CD1c-positive myeloid dendritic cell (primary cell): ENCODE data around the gene TP53I11.
A peak's percentile ranks its signal among the peaks of the same experiment; 100 is the strongest.

Experiments used
- DNase-seq: peaks from one replicate; pipeline ENCODE4 v3.0.0-alpha.2; 2016; ENCODE audit errors: extremely low spot score

The TP53I11 gene, protein sequence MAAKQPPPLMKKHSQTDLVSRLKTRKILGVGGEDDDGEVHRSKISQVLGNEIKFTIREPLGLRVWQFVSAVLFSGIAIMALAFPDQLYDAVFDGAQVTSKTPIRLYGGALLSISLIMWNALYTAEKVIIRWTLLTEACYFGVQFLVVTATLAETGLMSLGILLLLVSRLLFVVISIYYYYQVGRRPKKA

DNA sequence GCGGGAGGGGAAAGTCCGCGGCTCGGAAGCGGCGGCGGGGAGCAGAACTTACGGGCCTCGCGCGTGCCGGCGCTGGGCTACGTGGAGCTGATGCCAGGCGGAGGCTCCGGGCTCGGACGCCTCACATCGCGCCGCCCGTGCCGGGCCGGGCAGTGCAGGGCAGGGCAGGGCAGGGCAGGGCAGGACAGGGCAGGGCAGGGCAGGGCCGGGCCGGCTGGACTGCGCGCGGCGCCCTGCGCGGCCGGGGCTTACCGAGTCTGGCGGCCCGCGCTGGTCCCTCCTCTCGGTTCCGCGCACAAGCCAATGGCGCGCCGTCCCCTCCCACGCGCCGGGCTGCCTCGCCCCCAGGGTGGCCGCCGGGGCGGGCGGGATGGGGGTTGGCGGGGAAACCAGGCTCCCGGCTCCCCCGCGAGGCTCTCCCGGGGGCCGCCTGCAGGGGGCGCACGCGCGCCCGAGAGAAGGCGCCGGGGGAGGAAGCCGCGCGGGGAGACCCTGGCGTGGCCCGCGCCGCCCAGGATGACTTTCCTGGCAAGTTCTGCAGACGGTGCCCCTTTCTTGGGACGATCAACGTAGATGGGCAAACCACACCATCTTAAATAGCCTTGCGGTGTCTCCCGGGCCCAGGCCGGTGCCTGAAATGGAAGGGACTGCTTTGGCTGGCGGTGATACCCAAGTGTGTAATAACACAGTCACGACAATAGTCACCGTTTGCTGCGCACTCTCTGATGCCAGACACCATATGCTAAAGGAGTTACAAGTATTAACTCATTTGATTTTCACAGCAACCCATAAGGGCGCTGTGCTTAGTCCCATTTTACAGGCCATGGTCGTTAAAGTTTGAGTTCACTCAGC is at the start of gene TP53I11:
Gene TP53I11 (minus strand): TSS at position 259 of the 852 bp plus-strand sequence. CDS start 12,548 bp downstream, outside the sequence.
- peak; percentile 88 for DNase-seq

GRCh38 chr11:44999068-44999467 is 48.4 kb upstream of the TP53I11 start:
- no peak for DNase-seq

DNA sequence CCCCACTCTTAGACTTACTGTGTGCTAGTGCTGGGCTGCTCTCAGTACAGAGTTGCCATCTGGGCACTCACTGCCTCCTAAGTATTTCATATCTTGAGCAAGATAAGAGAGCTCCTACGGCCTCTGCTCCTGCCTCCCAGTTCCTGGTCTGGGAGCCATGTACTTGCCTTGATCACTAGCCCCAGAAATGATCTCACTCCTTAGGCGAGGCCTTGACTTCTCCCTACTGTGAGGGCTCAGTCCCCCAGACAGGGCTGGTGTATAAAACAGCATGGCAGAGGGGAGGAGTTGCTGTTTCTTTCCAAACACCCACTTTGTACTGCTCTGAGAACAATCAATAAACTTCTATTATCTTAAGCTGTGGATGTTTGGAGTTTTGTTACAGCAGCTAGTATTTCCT is 47.4 kb upstream of the TP53I11 start:
- DNase-seq = no peak

DNA sequence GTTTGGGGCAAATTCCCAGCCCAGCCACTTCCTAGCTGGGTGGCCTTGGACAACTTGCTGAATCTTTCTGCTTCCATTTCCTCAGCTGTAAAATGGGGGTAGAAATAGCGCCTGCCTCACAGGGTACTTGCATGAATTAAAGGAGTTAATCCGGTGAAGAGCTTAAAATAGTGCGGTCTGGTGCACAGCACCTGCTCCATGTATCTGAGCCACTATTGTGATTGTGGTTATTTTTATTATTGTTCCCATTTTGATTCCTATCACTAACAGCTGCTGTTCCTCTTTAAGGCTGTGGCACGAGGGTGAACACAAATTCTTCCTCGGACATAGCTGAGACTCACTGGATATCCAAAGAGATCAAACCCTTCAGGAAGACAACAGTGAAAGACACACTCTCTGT is 46.9 kb upstream of the TP53I11 start:
- no peak for DNase-seq

GRCh38 chr11:44994753-44995152 is 44.1 kb upstream of the TP53I11 start:
- DNase-seq = no peak

DNA sequence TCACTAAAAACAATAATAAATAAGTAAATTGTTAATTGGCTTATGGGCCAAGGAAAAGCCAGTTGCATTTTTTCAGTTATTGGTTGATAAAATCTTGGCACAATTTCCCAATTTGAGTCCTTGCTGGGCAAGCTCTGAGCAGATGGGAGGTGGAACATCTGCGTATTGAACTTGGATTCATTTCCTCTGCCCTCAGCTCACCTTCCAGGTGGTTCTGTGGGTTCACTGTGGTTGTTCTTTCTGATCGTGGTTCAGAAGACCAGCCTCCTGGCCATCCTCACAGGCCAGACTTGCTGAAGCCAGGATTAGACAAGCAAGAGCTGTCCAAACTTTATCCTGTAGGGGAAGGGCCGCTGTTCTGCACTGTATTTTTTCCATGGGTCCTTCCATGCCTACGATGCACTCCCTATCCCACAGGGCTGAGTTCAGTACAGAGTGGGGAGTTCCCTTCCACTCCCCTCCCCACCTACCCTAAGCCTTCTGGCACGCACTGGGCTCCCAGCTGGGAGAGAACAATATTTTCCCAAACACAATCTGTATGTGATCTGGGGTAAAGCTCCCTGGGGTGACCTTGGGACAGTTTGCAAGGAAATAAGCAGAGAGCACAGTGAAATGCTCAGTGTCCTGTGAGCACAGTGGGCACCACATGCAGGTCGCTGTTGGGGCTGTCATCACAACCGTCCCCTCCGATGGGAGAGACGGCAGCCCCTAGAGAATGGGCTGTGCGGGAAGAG is 43.5 kb upstream of the TP53I11 start:
- no peak for DNase-seq

DNA sequence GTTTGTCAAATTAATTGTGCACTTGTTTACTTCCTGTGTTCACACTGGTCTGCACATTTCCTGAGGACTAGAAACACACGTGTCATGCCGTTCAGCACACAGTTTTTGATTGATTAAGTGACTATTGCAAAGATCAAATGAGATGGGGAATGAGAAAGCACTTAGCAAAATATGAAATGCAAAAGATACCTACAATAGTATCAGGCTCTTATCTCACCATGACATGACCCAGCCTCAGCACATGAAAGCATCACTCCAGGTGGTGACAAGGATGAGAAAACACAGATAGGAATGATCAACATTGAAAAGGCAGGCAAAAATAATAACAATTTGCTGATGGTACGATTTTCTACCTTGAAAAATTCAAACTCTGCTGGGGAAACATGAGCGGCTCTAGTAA is 42.1 kb upstream of the TP53I11 start:
- DNase-seq = no peak

GRCh38 chr11:44992181-44992582 is 41.5 kb upstream of the TP53I11 start:
- DNase-seq = no peak

GRCh38 chr11:44990665-44991064 is 40.0 kb upstream of the TP53I11 start:
- DNase-seq = no peak

DNA sequence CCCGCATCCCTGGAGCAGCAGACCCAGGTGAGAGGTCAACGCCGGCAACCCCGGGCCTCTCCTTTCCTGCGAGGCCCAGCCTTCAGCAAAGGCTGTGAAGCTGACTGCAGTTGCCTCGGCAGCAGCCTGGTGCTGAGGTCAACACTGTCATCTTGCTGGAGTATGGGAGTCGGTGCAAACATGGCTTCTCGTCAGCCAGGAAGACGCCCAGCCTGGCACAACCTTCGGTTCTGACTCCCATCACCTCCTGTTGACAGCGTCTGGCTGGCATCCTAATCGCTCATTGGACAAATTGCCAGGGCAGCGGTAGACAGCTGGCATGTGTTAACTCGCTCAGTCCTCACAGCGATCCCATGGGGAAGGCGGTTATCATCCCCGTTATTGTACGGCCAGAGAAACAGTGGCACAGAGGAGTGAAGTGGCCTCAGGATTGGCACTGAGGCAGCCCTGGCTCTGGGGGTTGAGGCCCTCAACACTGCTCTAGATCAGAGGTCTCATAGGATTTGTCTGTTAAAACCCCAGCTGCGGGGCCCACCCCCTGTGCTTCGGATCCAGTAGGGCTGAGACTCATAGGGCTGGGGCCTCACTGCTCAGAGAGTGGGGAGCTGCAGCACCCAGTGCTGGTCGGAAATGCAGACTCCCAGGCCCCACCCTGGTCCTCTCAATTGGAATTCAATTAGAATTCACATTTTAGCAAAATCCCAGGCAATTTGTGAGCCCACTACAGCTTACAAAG is 39.3 kb upstream of the TP53I11 start:
- no peak for DNase-seq

- DNase-seq = no peak
Observed at GRCh38 chr11:44988981-44989635, 38.4 kb upstream of the TP53I11 start.

GRCh38 chr11:44988111-44988510 is 37.4 kb upstream of the TP53I11 start:
- no peak for DNase-seq

DNA sequence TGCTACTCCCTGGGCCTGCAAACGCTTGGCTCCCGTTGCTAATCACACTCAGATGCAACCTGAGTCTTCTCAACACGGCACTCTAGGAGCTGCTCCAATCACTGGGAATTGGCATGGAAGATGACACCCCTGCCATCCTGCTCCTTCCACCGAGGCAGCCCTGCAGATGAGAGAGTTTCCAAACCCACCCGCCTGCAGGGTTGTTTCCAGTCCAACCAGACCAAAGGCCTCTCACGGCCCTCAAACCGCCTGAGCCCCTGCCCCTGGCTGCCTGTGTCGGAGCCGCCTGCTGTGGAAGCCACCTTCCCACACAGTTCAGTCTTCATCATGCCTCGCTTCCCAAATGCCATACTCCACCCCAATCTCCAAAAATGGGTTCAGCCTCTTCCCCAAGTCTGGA is 36.8 kb upstream of the TP53I11 start:
- no peak for DNase-seq

DNA sequence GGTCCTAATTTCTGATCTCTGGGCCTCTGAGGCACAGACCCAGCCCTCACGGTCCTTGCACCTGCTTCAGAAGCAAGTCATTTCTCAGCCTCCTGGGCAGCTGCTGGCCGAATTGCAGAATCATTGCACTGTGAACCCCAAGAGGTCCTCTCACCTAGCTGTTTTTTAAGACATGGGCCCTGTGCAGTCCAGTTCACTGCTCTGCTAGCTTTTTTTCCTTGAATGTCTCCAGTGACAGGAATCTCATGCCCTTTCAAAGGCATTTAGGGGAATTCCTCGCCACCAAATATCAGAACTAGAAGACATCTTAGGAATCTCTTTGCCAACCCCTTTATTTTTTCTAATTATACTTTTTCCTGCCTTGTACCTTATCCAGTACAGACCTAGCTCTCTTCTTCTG is 35.6 kb upstream of the TP53I11 start:
- DNase-seq = no peak

DNA sequence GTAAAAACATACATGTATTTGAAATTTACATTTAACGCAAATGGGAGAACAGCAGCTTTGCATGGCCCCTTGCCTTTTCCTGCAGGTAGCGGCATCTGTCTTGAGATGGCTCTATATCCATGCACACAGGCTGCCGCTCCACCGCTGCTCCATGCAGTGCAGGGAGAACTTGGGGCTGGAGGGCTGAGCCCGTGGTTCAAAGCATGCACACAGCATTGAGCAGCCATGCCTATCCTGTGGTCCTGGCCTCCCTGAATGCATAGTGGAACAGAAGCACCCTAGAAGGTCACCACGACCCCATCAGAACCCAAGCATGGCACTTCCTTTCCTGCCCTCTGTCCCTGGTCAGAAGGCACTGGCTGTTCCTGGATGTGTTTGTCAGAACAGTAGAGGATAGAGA is 35.0 kb upstream of the TP53I11 start:
- DNase-seq = no peak

DNA sequence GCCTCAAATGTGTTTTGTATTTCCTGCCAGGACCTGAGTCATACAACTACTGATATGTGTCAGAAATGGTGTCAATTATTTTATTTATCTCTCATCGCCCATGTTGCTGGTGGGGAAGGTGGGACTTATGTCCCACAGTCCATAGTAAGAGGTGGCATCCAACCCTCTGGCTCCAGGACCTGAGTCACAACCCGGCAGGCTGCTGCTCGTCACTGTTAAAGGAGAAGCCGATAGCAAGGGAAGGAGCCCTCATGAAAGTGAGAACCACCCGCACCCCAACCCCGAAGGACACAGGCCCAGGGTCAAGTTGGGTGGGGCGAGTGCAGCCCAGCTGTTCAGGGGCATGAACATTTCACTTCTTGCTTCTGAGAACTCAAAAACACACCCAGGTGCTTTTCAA is 33.1 kb upstream of the TP53I11 start:
- no peak for DNase-seq

DNA sequence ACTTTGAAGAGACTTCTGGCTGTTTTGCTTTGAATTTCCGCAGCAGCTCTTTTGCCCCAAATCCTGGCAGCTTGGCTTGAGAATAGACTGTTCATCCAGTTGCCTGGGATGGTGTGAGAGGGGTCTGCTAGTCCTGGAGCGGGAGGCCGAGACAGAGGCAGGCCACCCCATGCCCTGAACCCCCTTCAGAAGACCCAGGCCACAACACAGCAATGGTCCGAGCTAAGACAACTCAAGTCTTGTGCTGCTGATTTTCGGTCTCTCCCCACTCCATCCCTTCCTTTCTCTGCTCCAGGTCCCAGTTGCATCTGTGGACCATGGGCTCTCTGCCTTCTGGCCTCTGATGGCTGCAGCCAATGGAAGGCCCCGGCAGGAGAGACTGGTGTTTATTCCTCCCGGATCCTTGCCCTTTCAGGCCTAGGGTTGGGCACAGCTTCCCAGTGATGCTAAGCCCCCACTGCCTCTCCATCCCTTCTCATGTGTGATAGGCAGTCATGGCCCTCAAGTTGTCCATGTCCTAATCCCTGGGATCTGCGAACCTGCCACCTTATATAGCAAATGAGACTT is 31.9 kb upstream of the TP53I11 start:
- DNase-seq = no peak

DNA sequence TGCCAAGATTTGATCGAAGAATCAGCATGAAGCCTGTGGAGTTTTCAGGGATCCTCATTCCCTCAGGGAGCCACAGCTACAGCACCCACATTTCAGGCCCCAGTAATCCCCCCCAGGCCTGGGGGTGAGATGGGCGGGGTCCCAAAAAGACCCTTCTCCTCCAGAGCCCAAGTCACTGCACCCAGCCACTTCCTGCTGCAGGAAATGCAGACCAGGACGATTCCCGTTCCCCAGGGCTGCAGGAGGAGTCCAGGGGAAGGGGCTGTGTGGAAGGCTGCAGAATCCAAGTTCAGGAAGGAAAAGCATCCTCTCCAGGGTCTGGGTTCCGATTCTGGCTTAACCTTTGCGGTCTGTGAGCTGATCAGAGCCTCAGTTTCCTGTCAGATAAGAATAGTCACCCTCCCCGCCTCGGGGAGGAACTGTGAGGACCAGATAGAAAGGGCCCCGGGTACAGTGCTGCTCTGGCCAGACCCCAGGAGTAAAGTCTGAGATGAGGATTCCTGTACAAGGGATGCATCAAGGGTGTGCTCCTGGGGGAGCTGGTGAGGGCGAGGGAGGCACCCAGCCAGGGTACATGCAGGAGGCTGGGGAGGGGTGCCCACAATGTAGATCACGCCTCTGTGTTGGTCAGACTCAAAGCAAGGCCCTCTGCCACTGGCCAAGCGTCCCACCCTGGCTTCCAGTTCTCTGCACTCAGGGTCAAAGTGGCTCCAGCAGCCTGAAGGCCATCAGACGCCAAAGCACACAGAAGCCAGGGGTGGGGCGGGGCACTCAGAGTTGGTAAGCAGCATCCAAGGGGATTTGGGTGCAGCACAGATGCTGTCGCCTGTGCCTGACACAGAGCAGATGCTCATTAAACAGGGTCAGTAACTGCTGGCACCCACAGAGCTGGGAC is 30.1 kb upstream of the TP53I11 start:
- DNase-seq = no peak

DNA sequence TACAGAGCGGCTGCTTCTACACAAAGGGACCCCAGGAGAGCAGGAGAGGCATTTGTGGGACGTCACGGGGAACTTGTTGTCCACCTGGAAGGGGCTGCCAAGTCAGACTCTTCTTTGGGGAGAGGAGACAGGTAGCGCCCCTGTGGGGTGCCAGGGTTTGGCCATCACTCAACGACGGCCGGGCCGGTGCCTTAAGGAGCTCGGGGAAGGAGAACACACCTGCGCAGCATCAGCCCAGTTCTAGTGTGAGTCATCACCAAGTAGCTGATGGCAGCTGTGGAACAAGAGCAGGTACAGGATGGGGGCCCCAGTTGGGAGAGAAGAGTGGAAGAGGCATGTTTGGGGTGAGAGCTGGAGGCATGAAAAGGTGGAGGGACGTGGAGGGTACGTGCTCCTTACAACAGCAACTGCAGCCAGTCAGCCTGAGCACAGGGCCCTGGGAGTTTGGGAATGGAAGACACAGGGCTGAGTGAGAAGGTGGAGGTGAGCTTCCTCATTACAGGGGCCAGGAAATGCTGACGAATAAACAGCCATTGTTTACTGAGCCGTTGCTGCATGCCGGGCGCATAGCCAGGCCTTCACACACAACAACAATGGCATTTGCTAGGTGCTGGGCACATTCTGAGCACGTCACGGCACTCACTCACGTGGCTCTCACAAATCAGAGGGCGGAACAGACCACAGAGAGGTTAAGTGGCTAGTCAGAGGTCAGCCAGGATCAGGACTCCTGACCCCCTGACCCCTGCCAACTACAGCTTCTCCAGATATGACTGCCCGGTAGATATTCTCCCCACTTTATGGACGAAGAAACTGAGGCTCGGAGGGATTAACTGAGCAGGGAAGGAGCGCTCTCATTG is 29.1 kb upstream of the TP53I11 start:
- DNase-seq = no peak
